GM18520 (cell line): ENCODE data around the gene B4GALNT3.

Source experiments
- ATAC-seq: cut with Tn5 transposase; IDR thresholded peaks from one replicate; pipeline ENCODE4 v1.9.1; 2021; ENCODE audit not compliant: unreplicated experiment

Gene B4GALNT3

GRCh38 chr12:508145-508544 is 48.4 kb downstream of the B4GALNT3 start:
- no peak for ATAC-seq

- no peak for ATAC-seq
Observed at GRCh38 chr12:508795-509194, 49.1 kb downstream of the B4GALNT3 start.

GRCh38 chr12:509500-509899 is 49.8 kb downstream of the B4GALNT3 start:
- no peak for ATAC-seq

GRCh38 chr12:510071-510825 is 50.5 kb downstream of the B4GALNT3 start:
- ATAC-seq, result no peak

GRCh38 chr12:512933-513332 is 53.2 kb downstream of the B4GALNT3 start:
- no peak for ATAC-seq

- ATAC-seq, result no peak
Observed at GRCh38 chr12:513446-513845, 53.7 kb downstream of the B4GALNT3 start.

GRCh38 chr12:517538-517937 is 57.8 kb downstream of the B4GALNT3 start:
- no peak for ATAC-seq

GRCh38 chr12:520119-520518 is 60.4 kb downstream of the B4GALNT3 start:
- no peak for ATAC-seq

- ATAC-seq, result no peak
Observed at GRCh38 chr12:522692-523378, 63.1 kb downstream of the B4GALNT3 start.

- no peak for ATAC-seq
Observed at GRCh38 chr12:524167-524951, 64.6 kb downstream of the B4GALNT3 start.

- no peak for ATAC-seq
Observed at GRCh38 chr12:526089-526488, 66.3 kb downstream of the B4GALNT3 start.

- no peak for ATAC-seq
Observed at GRCh38 chr12:527241-527640, 67.5 kb downstream of the B4GALNT3 start.

- no peak for ATAC-seq
Observed at GRCh38 chr12:527729-528128, 68.0 kb downstream of the B4GALNT3 start.

GRCh38 chr12:530308-530707 is 70.6 kb downstream of the B4GALNT3 start:
- ATAC-seq, result no peak

- ATAC-seq, result no peak
Observed at GRCh38 chr12:530821-531220, 71.1 kb downstream of the B4GALNT3 start.

- ATAC-seq, result no peak
Observed at GRCh38 chr12:531951-532585, 72.3 kb downstream of the B4GALNT3 start.

- no peak for ATAC-seq
Observed at GRCh38 chr12:532908-533565, 73.3 kb downstream of the B4GALNT3 start.

- ATAC-seq, result no peak
Observed at GRCh38 chr12:533718-534117, 74.0 kb downstream of the B4GALNT3 start.

GRCh38 chr12:534216-534615 is 74.5 kb downstream of the B4GALNT3 start:
- ATAC-seq, result no peak

GRCh38 chr12:535396-535795 is 75.7 kb downstream of the B4GALNT3 start:
- ATAC-seq, result no peak

GRCh38 chr12:536751-537245 is 77.1 kb downstream of the B4GALNT3 start:
- ATAC-seq, result no peak
